Astrocyte (in vitro differentiated cells and primary cell): ENCODE measurements around the gene FBXW2. TPM values are rescaled to one million over a fixed set of nuclear protein-coding genes. Genes with fewer than 3 reads are reported as not detected.
"Not testable (repeated sequence)": the region's sequence is repeated elsewhere in the genome, so short reads cannot be mapped to it uniquely, and the experiment has no call there.

Experiments
- DNase-seq: peaks from one replicate; pipeline ENCODE4 v3.0.0-alpha.2; 2010; ENCODE audit warnings: low read depth
- FAIRE-seq: peaks from 2 replicates; lab custom pipeline; 2011; peaks lifted over from hg19 to GRCh38; lab: Jason Lieb, UNC
- H2AFZ ChIP-seq: 2 replicates; pipeline ENCODE4 v1.6.0; 2012; ENCODE audit warnings: low read depth, low read length, inconsistent platforms
- H3K27ac ChIP-seq: 2 replicates; pipeline ENCODE4 v1.5.1; 2011; ENCODE audit warnings: low read depth, low read length, inconsistent platforms
- H3K27me3 ChIP-seq: 2 replicates; pipeline ENCODE4 v1.6.0; 2011; ENCODE audit warnings: low read length, inconsistent platforms; ENCODE audit not compliant: insufficient read depth
- H3K36me3 ChIP-seq: 2 replicates; pipeline ENCODE4 v1.5.1; 2011; ENCODE audit warnings: low read length, inconsistent platforms; ENCODE audit not compliant: insufficient read depth
- H3K4me1 ChIP-seq: 2 replicates; pipeline ENCODE4 v1.5.1; 2011; ENCODE audit warnings: low read length, inconsistent platforms; ENCODE audit not compliant: insufficient read depth
- H3K4me2 ChIP-seq: 2 replicates; pipeline ENCODE4 v1.6.0; 2012; ENCODE audit warnings: low read length, inconsistent platforms
- H3K4me3 ChIP-seq: 2 replicates; pipeline ENCODE4 v1.5.1; 2011; ENCODE audit warnings: low read depth, mild to moderate bottlenecking, low read length, inconsistent platforms; ENCODE audit not compliant: insufficient read depth
- H3K79me2 ChIP-seq: 2 replicates; pipeline ENCODE4 v1.6.0; 2012; ENCODE audit warnings: mild to moderate bottlenecking, low read length, inconsistent platforms; ENCODE audit not compliant: insufficient read depth
- H3K9ac ChIP-seq: 2 replicates; pipeline ENCODE4 v1.6.0; 2012; ENCODE audit warnings: mild to moderate bottlenecking, low read length, inconsistent platforms
- H3K9me3 ChIP-seq: 2 replicates; pipeline ENCODE4 v1.5.1; 2012; ENCODE audit warnings: low read depth, mild to moderate bottlenecking, low read length, inconsistent platforms; ENCODE audit not compliant: insufficient read depth
- H4K20me1 ChIP-seq: 2 replicates; pipeline ENCODE4 v1.6.0; 2012; ENCODE audit warnings: low read length, inconsistent platforms; ENCODE audit not compliant: insufficient read depth
- H3K27ac Mint-ChIP-seq: one replicate; pipeline ENCODE4 v1.8.0; 2021; ENCODE audit warnings: mild to moderate bottlenecking, mixed read lengths; ENCODE audit not compliant: unreplicated experiment
- H3K27me3 Mint-ChIP-seq: one replicate; pipeline ENCODE4 v1.8.0; 2021; ENCODE audit warnings: low read depth, mixed read lengths; ENCODE audit not compliant: unreplicated experiment
- H3K36me3 Mint-ChIP-seq: one replicate; pipeline ENCODE4 v1.8.0; 2021; ENCODE audit warnings: low read depth, mixed read lengths; ENCODE audit not compliant: unreplicated experiment
- H3K4me1 Mint-ChIP-seq: one replicate; pipeline ENCODE4 v1.8.0; 2021; ENCODE audit warnings: low read depth, mixed read lengths; ENCODE audit not compliant: unreplicated experiment
- H3K4me3 Mint-ChIP-seq: one replicate; pipeline ENCODE4 v1.8.0; 2021; ENCODE audit warnings: mild to moderate bottlenecking, moderate library complexity, mixed read lengths; ENCODE audit not compliant: unreplicated experiment
- H3K9me3 Mint-ChIP-seq: one replicate; pipeline ENCODE4 v1.8.0; 2021; ENCODE audit warnings: mild to moderate bottlenecking, mixed read lengths; ENCODE audit not compliant: unreplicated experiment
- CTCF ChIP-seq: IDR thresholded peaks from 2 replicates; pipeline ENCODE4 v1.5.1; 2011; ENCODE audit warnings: low read depth, mild to moderate bottlenecking, inconsistent platforms, low read length, moderate library complexity; ENCODE audit not compliant: insufficient read depth
- EZH2 ChIP-seq: IDR thresholded peaks from 2 replicates; pipeline ENCODE4 v1.6.1; 2012; ENCODE audit warnings: mild to moderate bottlenecking, low read length, inconsistent platforms; ENCODE audit not compliant: insufficient read depth
- total RNA-seq: library from RNA; stranded (reverse); gene quantifications from 2 replicates; pipeline ENCODE4 v1.2.1, GENCODE V29; 2021

The FBXW2 gene
- total RNA-seq, 1 donor from 2014 or later: 65.7 TPM

- Mint-ChIP-seq H3K27me3 (no peaks in the 10 kb centered on the region), H3K9me3 (peaks cover 31% of the 10 kb centered on the region)
Observed at GRCh38 chr9:120807607-120808379, 14.6 kb upstream of the FBXW2 start.

GRCh38 chr9:120804784-120805363 is 11.7 kb upstream of the FBXW2 start:
- not testable (repeated sequence) for H3K79me2 ChIP-seq, H3K4me1 ChIP-seq, H2AFZ ChIP-seq, H3K9ac ChIP-seq, H3K27ac ChIP-seq, H3K27me3 ChIP-seq, H3K4me2 ChIP-seq, DNase-seq, H3K27me3 Mint-ChIP-seq, FAIRE-seq, H3K27ac Mint-ChIP-seq, H3K4me3 ChIP-seq, H4K20me1 ChIP-seq, H3K4me3 Mint-ChIP-seq, H3K9me3 ChIP-seq, H3K4me1 Mint-ChIP-seq, H3K36me3 ChIP-seq
- Mint-ChIP-seq H3K9me3 (peaks cover 31% of the 10 kb centered on the region), H3K36me3 (peaks cover 15% of the 10 kb centered on the region)

More at GRCh38 chr9:120807607-120808379, 14.6 kb upstream of the FBXW2 start:
- DNase-seq: no peak
- Histone ChIP-seq H3K27me3 (no peaks in the 10 kb centered on the region), H3K79me2 (no peaks in the 10 kb centered on the region), H3K4me2 (no peak overlapping the region), H3K27ac (no peak overlapping the region), H3K9ac (no peak overlapping the region), H4K20me1 (no peaks in the 10 kb centered on the region), H3K9me3 (peaks cover 4% of the 10 kb centered on the region), H3K36me3 (no peaks in the 10 kb centered on the region), H3K4me3 (no peak overlapping the region), H3K4me1 (no peaks in the 10 kb centered on the region), H2AFZ (no peak overlapping the region)
- no peak for FAIRE-seq
- Mint-ChIP-seq H3K27ac (no peak overlapping the region), H3K4me1 (no peaks in the 10 kb centered on the region), H3K4me3 (no peak overlapping the region), H3K36me3 (peaks cover 20% of the 10 kb centered on the region)
- TF ChIP-seq CTCF: no peak
- TF ChIP-seq EZH2: no peak

DNA sequence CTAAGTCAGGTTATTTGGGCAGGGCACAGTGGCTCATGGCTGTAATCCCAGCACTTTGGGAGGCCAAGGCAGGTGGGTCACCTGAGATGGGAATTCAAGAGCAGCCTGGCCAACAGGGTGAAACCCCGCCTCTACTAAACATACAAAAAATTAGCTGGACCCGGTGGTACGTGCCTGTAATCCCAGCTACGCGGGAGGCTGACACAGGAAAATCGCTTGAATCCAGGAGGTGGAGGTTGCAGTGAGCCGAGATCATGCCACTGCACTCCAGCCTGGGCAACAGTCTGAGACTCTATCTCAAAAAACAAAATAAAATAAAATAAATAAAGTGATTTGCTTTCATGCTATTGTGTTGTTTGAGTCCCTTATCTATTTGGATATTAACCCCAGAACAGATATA is 8.2 kb upstream of the FBXW2 start:
- Histone ChIP-seq H3K4me1 (no peaks in the 10 kb centered on the region), H2AFZ (no peak overlapping the region), H3K4me2 (no peak overlapping the region), H3K9ac (no peak overlapping the region), H3K27me3 (no peaks in the 10 kb centered on the region), H3K9me3 (peaks cover 4% of the 10 kb centered on the region), H4K20me1 (no peaks in the 10 kb centered on the region), H3K36me3 (no peaks in the 10 kb centered on the region), H3K79me2 (no peaks in the 10 kb centered on the region), H3K27ac (no peak overlapping the region), H3K4me3 (no peak overlapping the region)
- Mint-ChIP-seq H3K4me3 (no peak overlapping the region), H3K27ac (no peak overlapping the region), H3K4me1 (no peaks in the 10 kb centered on the region), H3K27me3 (no peaks in the 10 kb centered on the region), H3K9me3 (peaks cover 15% of the 10 kb centered on the region), H3K36me3 (peaks cover 7% of the 10 kb centered on the region)
- DNase-seq (no peak), FAIRE-seq (no peak)
- TF ChIP-seq CTCF (no peak), EZH2 (no peak)
